H1 (cell line): ENCODE measurements around the gene SLC37A1. TPM values are rescaled to one million over a fixed set of nuclear protein-coding genes. Genes with fewer than 3 reads are reported as not detected.

Experiments used
- CTCF ChIA-PET: fragments of 300-600 bp; sonication (Branson Sonifier 250); formaldehyde crosslinking; loops from one replicate; lab custom pipeline; 2021; ENCODE audit not compliant: partially characterized antibody; lab: Charles Lee
- POLR2A ChIA-PET: fragments of 300-600 bp; sonication (Branson Sonifier 250); formaldehyde crosslinking; loops from one replicate; lab custom pipeline; 2021; ENCODE audit warnings: inconsistent platforms; ENCODE audit not compliant: partially characterized antibody; lab: Charles Lee
- DNase-seq, 2 experiments: peaks; one replicate each; pipeline versions ENCODE4 v3.0.0 to v3.0.0-alpha.2; 2010 to 2022; ENCODE audit warnings: low spot score in 2 of 2, low read depth in 1 of 2, mixed read lengths in 1 of 2
- FAIRE-seq: peaks from 2 replicates; lab custom pipeline; 2011; peaks lifted over from hg19 to GRCh38; lab: Jason Lieb, UNC
- H2AFZ ChIP-seq: 2 replicates; pipeline ENCODE4 v1.8.1; 2012; ENCODE audit warnings: low read length, inconsistent platforms
- H2AK5ac ChIP-seq: 2 replicates; pipeline ENCODE4 v1.6.1; 2013; ENCODE audit warnings: low read depth, low read length
- H2BK120ac ChIP-seq: replicated peaks from 2 replicates; pipeline ENCODE3; 2013; ENCODE audit warnings: low read depth, low read length, inconsistent platforms
- H2BK12ac ChIP-seq: 2 replicates; pipeline ENCODE4 v1.6.1; 2013; ENCODE audit warnings: low read depth, low read length
- H2BK15ac ChIP-seq: 2 replicates; pipeline ENCODE4 v1.6.1; 2013; ENCODE audit warnings: low read length
- H2BK20ac ChIP-seq: 2 replicates; pipeline ENCODE4 v1.6.1; 2013; ENCODE audit warnings: low read length
- H2BK5ac ChIP-seq: 2 replicates; pipeline ENCODE4 v1.6.1; 2013; ENCODE audit warnings: low read depth, low read length
- H3K14ac ChIP-seq: 2 replicates; pipeline ENCODE4 v1.6.1; 2013; ENCODE audit warnings: inconsistent platforms; ENCODE audit not compliant: insufficient read length
- H3K18ac ChIP-seq: 2 replicates; pipeline ENCODE4 v1.6.1; 2013; ENCODE audit warnings: low read length; ENCODE audit errors: extremely low read depth
- H3K23ac ChIP-seq: 2 replicates; pipeline ENCODE4 v1.6.1; 2013; ENCODE audit warnings: inconsistent platforms; ENCODE audit not compliant: insufficient read length
- H3K23me2 ChIP-seq: 2 replicates; pipeline ENCODE4 v1.6.1; 2013; ENCODE audit warnings: low read depth, low read length
- H3K27ac ChIP-seq: 2 replicates; pipeline ENCODE4 v1.6.1; 2011; ENCODE audit warnings: low read depth, low read length, inconsistent platforms
- H3K27me3 ChIP-seq, 4 experiments: replicated peaks in 1 of 4; 1 replicate in 1 of 4; 2 replicates in 3 of 4; pipeline versions ENCODE4 v1.6.1 to v1.8.1; 2011 to 2013; ENCODE audit warnings: low read length in 3 of 4, mild to moderate bottlenecking in 3 of 4, inconsistent platforms in 2 of 4, mixed read lengths in 2 of 4, moderate library complexity in 1 of 4; ENCODE audit not compliant: control insufficient read depth in 3 of 4, insufficient read depth in 3 of 4; ENCODE audit errors: extremely low read depth in 1 of 4
- H3K36me3 ChIP-seq, 4 experiments: 2 replicates each; pipeline versions ENCODE4 v1.6.1 to v1.8.1; 2011 to 2013; ENCODE audit warnings: mild to moderate bottlenecking in 4 of 4, low read length in 3 of 4, moderate library complexity in 2 of 4, control low read depth in 1 of 4, inconsistent platforms in 1 of 4; ENCODE audit not compliant: insufficient read depth in 4 of 4, control insufficient read depth in 2 of 4
- H3K4ac ChIP-seq: replicated peaks from 2 replicates; pipeline ENCODE3; 2013; ENCODE audit warnings: low read length, low read depth, mixed read lengths, inconsistent platforms; ENCODE audit not compliant: insufficient read length
- H3K4me1 ChIP-seq, 4 experiments: replicated peaks in 1 of 4; 1 replicate in 1 of 4; 2 replicates in 3 of 4; pipeline versions ENCODE4 v1.6.1 to v1.8.1; 2011 to 2013; ENCODE audit warnings: low read length in 3 of 4, inconsistent platforms in 2 of 4, mixed read lengths in 1 of 4; ENCODE audit not compliant: insufficient read depth in 4 of 4, control insufficient read depth in 3 of 4
- H3K4me2 ChIP-seq, 2 experiments: 2 replicates each; pipeline versions ENCODE4 v1.6.1 to v1.8.1; 2011 to 2013; ENCODE audit warnings: low read depth in 2 of 2, low read length in 2 of 2, control low read depth in 1 of 2, inconsistent platforms in 1 of 2, mild to moderate bottlenecking in 1 of 2; ENCODE audit not compliant: insufficient read depth in 1 of 2
- H3K4me3 ChIP-seq, 4 experiments: fragments of 200-600, 300-600 bp in 1 of 4; sonication (generic), shearing (Covaris generic), sonication (Bioruptor Twin) in 1 of 4; 2 replicates each; pipeline versions ENCODE4 v1.5.1 to v1.8.1; 2011 to 2016; ENCODE audit warnings: low read length in 4 of 4, low read depth in 3 of 4, control low read depth in 2 of 4, inconsistent platforms in 2 of 4, mild to moderate bottlenecking in 2 of 4, mixed read lengths in 1 of 4, moderate library complexity in 1 of 4; ENCODE audit not compliant: insufficient read depth in 2 of 4; ENCODE audit errors: extremely low read depth in 1 of 4
- H3K56ac ChIP-seq: replicated peaks from 2 replicates; pipeline ENCODE3; 2013; ENCODE audit warnings: low read depth, mild to moderate bottlenecking, mixed read lengths, low read length, inconsistent platforms; ENCODE audit not compliant: insufficient read length
- H3K79me1 ChIP-seq: 2 replicates; pipeline ENCODE4 v1.6.1; 2013; ENCODE audit warnings: low read depth, low read length, control low read depth
- H3K79me2 ChIP-seq, 2 experiments: 2 replicates each; pipeline versions ENCODE4 v1.6.1 to v1.8.1; 2012 to 2013; ENCODE audit warnings: low read length in 2 of 2, mild to moderate bottlenecking in 2 of 2, inconsistent platforms in 1 of 2; ENCODE audit not compliant: insufficient read depth in 2 of 2, control insufficient read depth in 1 of 2
- H3K9ac ChIP-seq, 4 experiments: replicated peaks in 1 of 4; 1 replicate in 1 of 4; 2 replicates in 3 of 4; pipeline versions ENCODE4 v1.6.1 to v1.8.1; 2011 to 2013; ENCODE audit warnings: low read depth in 3 of 4, low read length in 3 of 4, control low read depth in 2 of 4, mild to moderate bottlenecking in 2 of 4, moderate library complexity in 2 of 4, inconsistent platforms in 1 of 4; ENCODE audit errors: extremely low read depth in 1 of 4
- H3K9me3 ChIP-seq, 2 experiments: 2 replicates each; pipeline versions ENCODE4 v1.6.1 to v1.8.1; 2012 to 2013; ENCODE audit warnings: mild to moderate bottlenecking in 2 of 2, moderate library complexity in 2 of 2, control low read depth in 1 of 2, inconsistent platforms in 1 of 2, low read depth in 1 of 2, low read length in 1 of 2, mixed read lengths in 1 of 2; ENCODE audit not compliant: insufficient read depth in 2 of 2
- H4K20me1 ChIP-seq, 2 experiments: replicated peaks in 1 of 2; 2 replicates each; pipeline versions ENCODE3 to v1.8.1; 2011 to 2013; ENCODE audit warnings: inconsistent platforms in 2 of 2, low read length in 2 of 2, mild to moderate bottlenecking in 1 of 2; ENCODE audit not compliant: insufficient read depth in 2 of 2, control insufficient read depth in 1 of 2
- H4K5ac ChIP-seq: 2 replicates; pipeline ENCODE4 v1.6.1; 2013; ENCODE audit warnings: low read length, low read depth, mixed read lengths, inconsistent platforms; ENCODE audit not compliant: insufficient read length
- H4K8ac ChIP-seq: 2 replicates; pipeline ENCODE4 v1.8.0; 2013; ENCODE audit warnings: mild to moderate bottlenecking, moderate library complexity, low read length, inconsistent platforms; ENCODE audit not compliant: insufficient read depth; ENCODE audit errors: extremely low read depth
- H4K91ac ChIP-seq: replicated peaks from 2 replicates; pipeline ENCODE3; 2013; ENCODE audit warnings: low read length, mixed read lengths, inconsistent platforms; ENCODE audit not compliant: insufficient read length
- CTBP2 ChIP-seq: IDR thresholded peaks from 2 replicates; pipeline ENCODE4 v1.7.0; 2011; ENCODE audit warnings: borderline replicate concordance, mild to moderate bottlenecking, moderate library complexity, mixed read lengths, low read length; ENCODE audit not compliant: insufficient read depth, insufficient read length
- EGR1 ChIP-seq: IDR thresholded peaks from 2 replicates; pipeline ENCODE4 v1.6.1; 2011; ENCODE audit warnings: low read depth, low read length, borderline replicate concordance
- FOSL1 ChIP-seq: IDR thresholded peaks from 2 replicates; pipeline ENCODE4 v1.6.1; 2011; ENCODE audit warnings: mild to moderate bottlenecking, low read depth, low read length, moderate library complexity; ENCODE audit not compliant: insufficient read depth
- GABPA ChIP-seq: IDR thresholded peaks from 2 replicates; pipeline ENCODE4 v1.6.1; 2011; ENCODE audit warnings: mild to moderate bottlenecking, low read length, moderate library complexity, borderline replicate concordance; ENCODE audit not compliant: insufficient read depth
- HDAC2 ChIP-seq, 2 experiments: fragments of 300-600 bp in 1 of 2; sonication (generic) in 1 of 2; IDR thresholded peaks; 2 replicates each; pipeline ENCODE4 v1.6.1; 2011 to 2012; ENCODE audit warnings: low read depth in 2 of 2, low read length in 2 of 2, mild to moderate bottlenecking in 2 of 2, moderate library complexity in 2 of 2, borderline replicate concordance in 1 of 2, inconsistent platforms in 1 of 2
- POLR2A ChIP-seq, 2 experiments: IDR thresholded peaks; 1 replicate in 1 of 2; 2 replicates in 1 of 2; pipeline ENCODE4 v1.6.1; 2011; ENCODE audit warnings: low read depth in 2 of 2, low read length in 2 of 2, mild to moderate bottlenecking in 2 of 2; ENCODE audit errors: control extremely low read depth in 1 of 2
- RXRA ChIP-seq: IDR thresholded peaks from 2 replicates; pipeline ENCODE4 v1.6.1; 2011; ENCODE audit warnings: low read depth, mild to moderate bottlenecking, low read length, moderate library complexity; ENCODE audit not compliant: insufficient read depth
- TCF12 ChIP-seq: IDR thresholded peaks from 2 replicates; pipeline ENCODE4 v1.6.1; 2011; ENCODE audit warnings: low read depth, mild to moderate bottlenecking, low read length
- WGBS, 2 experiments: shearing (Covaris generic) in 1 of 2; methylation state at CpG; one replicate each; pipeline versions ENCODE4 v1.1.6 to v1.1.7; 2013 to 2015; ENCODE audit warnings: low lambda C conversion rate in 2 of 2, mixed read lengths in 2 of 2, inconsistent platforms in 1 of 2, low coverage in 1 of 2, missing lambda C conversion rate in 1 of 2; ENCODE audit not compliant: insufficient replicate concordance in 2 of 2, insufficient coverage in 1 of 2, insufficient read length in 1 of 2; ENCODE audit errors: extremely low coverage in 1 of 2, missing lambda C conversion rate in 1 of 2; 5-methylcytosine and 5-hydroxymethylcytosine counted together
- polyA plus RNA-seq, 7 experiments: library from polyadenylated mRNA; depleted of rRNA in 3 of 7; stranded (reverse) in 5 of 7; unstranded in 2 of 7; fragments of >200 nt in 5 of 7; fragments of 200-250 nt in 2 of 7; gene quantifications; 1 replicate in 5 of 7; 2 replicates in 1 of 7; 4 replicates in 1 of 7; pipeline versions ENCODE4 v1.2.1 to v1.2.3, GENCODE V29; 2011 to 2013; ENCODE audit warnings: missing spikeins in 2 of 7, mixed read lengths in 2 of 7
- total RNA-seq: library from RNA; stranded (reverse); fragmentation: NEBNext Ultra II Directional; extraction: Animal tissue kit (Norgen Biotek cat#: 25700); gene quantifications from 2 replicates; pipeline ENCODE4 v1.2.1, GENCODE V29; 2021
- TF ChIP-seq, protein P1 (sequence below): IDR thresholded peaks from 2 replicates; pipeline ENCODE4 v1.6.1; 2012; ENCODE audit warnings: inconsistent platforms

Gene SLC37A1
- total and polyA plus RNA-seq, 2 of the 8 experiments (the other 6 are each of a cell fraction or from before 2014, with no cell fraction given): 15.6 to 30.9 TPM

GRCh38 chr21:42586406-42586805 lies 72.8 kb downstream of the SLC37A1 start:
- no peak for FAIRE-seq

More at GRCh38 chr21:42586406-42586805, 72.8 kb downstream of the SLC37A1 start:
- Histone ChIP-seq H3K23ac (no peak overlapping the region), H3K18ac (no peak overlapping the region), H3K27me3 (no peaks in the 10 kb centered on the region), H2AFZ (no peak overlapping the region), H2AK5ac (no peak overlapping the region), H3K4me1 (no peaks in the 10 kb centered on the region; a peak in 1 of 7 replicates), H3K27ac (no peak overlapping the region), H2BK120ac (no peak overlapping the region), H3K79me1 (peaks cover under 1% of the 10 kb centered on the region), H3K56ac (no peak overlapping the region), H3K4me3 (no peak overlapping the region), H2BK12ac (no peak overlapping the region), H2BK15ac (no peak overlapping the region), H4K5ac (no peak overlapping the region), H4K91ac (no peak overlapping the region), H2BK20ac (no peak overlapping the region), H3K36me3 (no peaks in the 10 kb centered on the region), H3K23me2 (no peaks in the 10 kb centered on the region), H4K20me1 (peaks cover 0 to under 1% of the 10 kb centered on the region in 2 experiments), H2BK5ac (no peak overlapping the region), H3K79me2 (no peaks in the 10 kb centered on the region), H3K9me3 (peaks cover 0 to 3% of the 10 kb centered on the region in 2 experiments; a peak in 1 of 4 replicates), H3K4me2 (no peak overlapping the region), H3K9ac (no peak overlapping the region), H3K4ac (no peak overlapping the region), H4K8ac (no peak overlapping the region), H3K14ac (no peak overlapping the region)
- TF ChIP-seq EGR1: peak; percentile 59; the same call in 1 of the 2 replicates
- TF ChIP-seq CTBP2: no peak
- TF ChIP-seq TCF12: no peak
- no peak for TF ChIP-seq RXRA
- TF ChIP-seq, protein P1, sequence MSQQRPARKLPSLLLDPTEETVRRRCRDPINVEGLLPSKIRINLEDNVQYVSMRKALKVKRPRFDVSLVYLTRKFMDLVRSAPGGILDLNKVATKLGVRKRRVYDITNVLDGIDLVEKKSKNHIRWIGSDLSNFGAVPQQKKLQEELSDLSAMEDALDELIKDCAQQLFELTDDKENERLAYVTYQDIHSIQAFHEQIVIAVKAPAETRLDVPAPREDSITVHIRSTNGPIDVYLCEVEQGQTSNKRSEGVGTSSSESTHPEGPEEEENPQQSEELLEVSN: no peak
- peak; percentile 63; the same call in 1 of the 2 replicates for TF ChIP-seq FOSL1
- no peak for TF ChIP-seq HDAC2 (IDR thresholded peaks at IDR 0.05; ENCODE audit: borderline replicate concordance in 1 of 2, low read depth in 2 of 2, low read length in 2 of 2)
- TF ChIP-seq GABPA: no peak
- no peak for TF ChIP-seq POLR2A (IDR thresholded peaks at IDR 0.05; ENCODE audit: control extremely low read depth in 1 of 2, low read depth in 2 of 2, low read length in 2 of 2)
- POLR2A ChIA-PET: interaction anchor here (0.7 kb wide), 1 partner anchor 220 kb away, joined by 3 read pairs; no protein-coding TSS in a partner anchor
- WGBS, 2 experiments: 87% methylated on average over 16 of the region's 19 CpGs; no CpG with 5 or more reads in 1 of the 2 experiments
- DNase-seq: no peak
- CTCF ChIA-PET: no interaction called here
